OCI-LY3 (cell line): ENCODE results near the gene NPHP3.

ENCODE experiments used
- H2AFZ ChIP-seq: fragments of 200-600, 300-600 bp; shearing (Covaris generic); 2 replicates; pipeline ENCODE4 v1.6.0; 2014; ENCODE audit warnings: antibody characterized with exemption, low read depth, low read length
- H3K27ac ChIP-seq: fragments of 200-600, 300-600 bp; sonication (generic); 2 replicates; pipeline ENCODE4 v1.5.1; 2014; ENCODE audit warnings: mild to moderate bottlenecking, low read length, moderate library complexity, mixed read lengths
- H3K27me3 ChIP-seq: fragments of 200-600, 300-600 bp; sonication (generic); 2 replicates; pipeline ENCODE4 v1.6.1; 2014; ENCODE audit warnings: low read depth, low read length, mixed read lengths
- H3K36me3 ChIP-seq: fragments of 200-600, 300-600 bp; sonication (generic); replicated peaks from 2 replicates; pipeline ENCODE3; 2014; ENCODE audit warnings: low read depth, low read length, mixed read lengths
- H3K4me1 ChIP-seq: fragments of 300-600, 200-600 bp; sonication (generic); 2 replicates; pipeline ENCODE4 v1.6.1; 2014; ENCODE audit warnings: low read length, mixed read lengths
- H3K4me2 ChIP-seq: fragments of 200-600, 300-600 bp; sonication (generic); 2 replicates; pipeline ENCODE4 v1.6.1; 2014; ENCODE audit warnings: low read length, mixed read lengths
- H3K4me3 ChIP-seq: fragments of 300-600, 200-600 bp; sonication (generic); 2 replicates; pipeline ENCODE4 v1.5.1; 2014; ENCODE audit warnings: antibody characterized with exemption, mild to moderate bottlenecking, low read length, moderate library complexity
- H3K79me2 ChIP-seq: fragments of 300-600, 200-600 bp; shearing (Covaris generic); 2 replicates; pipeline ENCODE4 v1.6.1; 2014; ENCODE audit warnings: mild to moderate bottlenecking, low read length, mixed read lengths
- H3K9ac ChIP-seq: fragments of 300-600, 200-600 bp; shearing (Covaris generic); 2 replicates; pipeline ENCODE4 v1.6.0; 2014; ENCODE audit warnings: mild to moderate bottlenecking, low read length, moderate library complexity
- H3K9me3 ChIP-seq: fragments of 200-600, 300-600 bp; shearing (Covaris generic); 2 replicates; pipeline ENCODE4 v1.6.1; 2014; ENCODE audit warnings: low read length, mixed read lengths; ENCODE audit not compliant: insufficient read depth
- H4K20me1 ChIP-seq: fragments of 200-600, 300-600 bp; sonication (generic); 2 replicates; pipeline ENCODE4 v1.6.1; 2016; ENCODE audit warnings: low read length, mixed read lengths; ENCODE audit not compliant: insufficient read depth
- CTCF ChIP-seq: fragments of 200-600, 300-600 bp; sonication (generic); IDR thresholded peaks from 2 replicates; pipeline ENCODE4 v1.5.1; 2014; ENCODE audit warnings: antibody characterized with exemption, low read length, low read depth
- EZH2phosphoT487 ChIP-seq: fragments of 200-600 bp; shearing (Covaris generic); IDR thresholded peaks from 2 replicates; pipeline ENCODE4 v1.6.1; 2018; ENCODE audit warnings: antibody characterized with exemption, mixed run types, low read depth

The NPHP3 gene

GRCh38 chr3:132675408-132675807 is 46.8 kb downstream of the NPHP3 start:
- Histone ChIP-seq H3K27me3 (no peaks in the 10 kb centered on the region), H3K9me3 (no peaks in the 10 kb centered on the region), H3K4me1 (peaks cover 15% of the 10 kb centered on the region), H4K20me1 (0 out of 2 replicates have a peak, but pooled peaks cover 5% of the 10 kb centered on the region), H3K79me2 (no peaks in the 10 kb centered on the region), H3K4me2 (no peak overlapping the region; the same call in 1 of the 2 replicates), H3K27ac (no peak overlapping the region; the same call in 1 of the 2 replicates), H3K4me3 (no peak overlapping the region), H2AFZ (no peak overlapping the region), H3K36me3 (peaks cover 53% of the 10 kb centered on the region), H3K9ac (no peak overlapping the region)
- TF ChIP-seq CTCF: no peak
- no peak for TF ChIP-seq EZH2phosphoT487

GRCh38 chr3:132669256-132669777 is 52.9 kb downstream of the NPHP3 start:
- Histone ChIP-seq H3K9ac (no peak overlapping the region), H3K36me3 (peaks cover 24% of the 10 kb centered on the region), H3K27ac (no peak overlapping the region), H3K27me3 (no peaks in the 10 kb centered on the region), H3K4me2 (no peak overlapping the region), H3K4me3 (no peak overlapping the region), H2AFZ (no peak overlapping the region), H3K9me3 (no peaks in the 10 kb centered on the region), H3K79me2 (peaks cover 16% of the 10 kb centered on the region), H3K4me1 (no peaks in the 10 kb centered on the region), H4K20me1 (peaks cover 7% of the 10 kb centered on the region; the same call in 1 of the 2 replicates)
- TF ChIP-seq CTCF: no peak
- no peak for TF ChIP-seq EZH2phosphoT487

- H3K27ac ChIP-seq: no peak overlapping the region
- peaks cover 27% of the 10 kb centered on the region for H4K20me1 ChIP-seq
- H3K79me2 ChIP-seq: peaks cover 56% of the 10 kb centered on the region
- TF ChIP-seq CTCF (no peak), EZH2phosphoT487 (no peak)
- no peak overlapping the region for H3K9ac ChIP-seq
- peaks cover 5% of the 10 kb centered on the region for H3K36me3 ChIP-seq
- H3K4me2 ChIP-seq: no peak overlapping the region
- no peaks in the 10 kb centered on the region for H3K27me3 ChIP-seq
- peaks cover 11% of the 10 kb centered on the region for H3K4me1 ChIP-seq
- no peaks in the 10 kb centered on the region for H3K9me3 ChIP-seq
- no peak overlapping the region for H3K4me3 ChIP-seq
- no peak overlapping the region for H2AFZ ChIP-seq
Measured at GRCh38 chr3:132665230-132665745, 56.9 kb downstream of the NPHP3 start.

- no peak overlapping the region for H3K9ac ChIP-seq
- no peaks in the 10 kb centered on the region for H3K27me3 ChIP-seq
- no peak overlapping the region for H3K27ac ChIP-seq
- H3K4me3 ChIP-seq: no peak overlapping the region
- H3K36me3 ChIP-seq: no peaks in the 10 kb centered on the region
- H3K9me3 ChIP-seq: no peaks in the 10 kb centered on the region
- peak overlapping the region; percentile 78; the same call in 1 of the 2 replicates for H3K4me2 ChIP-seq
- no peak overlapping the region for H2AFZ ChIP-seq
- H3K79me2 ChIP-seq: peaks cover 73% of the 10 kb centered on the region
- peaks cover 27% of the 10 kb centered on the region for H4K20me1 ChIP-seq
- no peak for TF ChIP-seq CTCF
- TF ChIP-seq EZH2phosphoT487: no peak
- H3K4me1 ChIP-seq: peaks cover 19% of the 10 kb centered on the region
Measured at GRCh38 chr3:132662212-132662611, 60.0 kb downstream of the NPHP3 start.
